Hepatocyte (in vitro differentiated cells): ENCODE measurements around the gene OR51E1.

Experiments
- EZH2 ChIP-seq: fragments of 200-600 bp; sonication (generic); IDR thresholded peaks from 2 replicates; pipeline ENCODE4 v1.6.1; 2016; ENCODE audit warnings: antibody characterized with exemption, mild to moderate bottlenecking, borderline replicate concordance
- EZH2phosphoT487 ChIP-seq: fragments of 200-600 bp; sonication (generic); IDR thresholded peaks from one replicate; pipeline ENCODE4 v1.6.1; 2018; ENCODE audit warnings: antibody characterized with exemption, mild to moderate bottlenecking, low read depth, moderate library complexity; ENCODE audit not compliant: unreplicated experiment, severe bottlenecking
- TF ChIP-seq, protein P1 (sequence below): fragments of 200-600 bp; sonication (generic); IDR thresholded peaks from 2 replicates; pipeline ENCODE4 v1.5.1; 2016; ENCODE audit warnings: antibody characterized with exemption, mild to moderate bottlenecking; ENCODE audit not compliant: poor library complexity

GRCh38 chr11:4644233-4644632 lies 451 bp downstream of the OR51E1 start:
- TF ChIP-seq, protein P1, sequence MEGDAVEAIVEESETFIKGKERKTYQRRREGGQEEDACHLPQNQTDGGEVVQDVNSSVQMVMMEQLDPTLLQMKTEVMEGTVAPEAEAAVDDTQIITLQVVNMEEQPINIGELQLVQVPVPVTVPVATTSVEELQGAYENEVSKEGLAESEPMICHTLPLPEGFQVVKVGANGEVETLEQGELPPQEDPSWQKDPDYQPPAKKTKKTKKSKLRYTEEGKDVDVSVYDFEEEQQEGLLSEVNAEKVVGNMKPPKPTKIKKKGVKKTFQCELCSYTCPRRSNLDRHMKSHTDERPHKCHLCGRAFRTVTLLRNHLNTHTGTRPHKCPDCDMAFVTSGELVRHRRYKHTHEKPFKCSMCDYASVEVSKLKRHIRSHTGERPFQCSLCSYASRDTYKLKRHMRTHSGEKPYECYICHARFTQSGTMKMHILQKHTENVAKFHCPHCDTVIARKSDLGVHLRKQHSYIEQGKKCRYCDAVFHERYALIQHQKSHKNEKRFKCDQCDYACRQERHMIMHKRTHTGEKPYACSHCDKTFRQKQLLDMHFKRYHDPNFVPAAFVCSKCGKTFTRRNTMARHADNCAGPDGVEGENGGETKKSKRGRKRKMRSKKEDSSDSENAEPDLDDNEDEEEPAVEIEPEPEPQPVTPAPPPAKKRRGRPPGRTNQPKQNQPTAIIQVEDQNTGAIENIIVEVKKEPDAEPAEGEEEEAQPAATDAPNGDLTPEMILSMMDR = no peak
- TF ChIP-seq EZH2 (no peak), EZH2phosphoT487 (no peak)
